SU-DHL-6 (cell line): Measurements from ENCODE around the gene MARCHF10.

Experiments
- CTCF ChIP-seq: fragments of 200-600 bp; sonication (generic); IDR thresholded peaks from one replicate; pipeline ENCODE4 v1.5.1; 2017; ENCODE audit warnings: antibody characterized with exemption, mild to moderate bottlenecking, low read length, moderate library complexity; ENCODE audit not compliant: insufficient read depth, poor library complexity, severe bottlenecking
- EZH2phosphoT487 ChIP-seq: fragments of 200-600 bp; sonication (generic), shearing (Covaris generic); conservative IDR thresholded peaks from 2 replicates; pipeline ENCODE4 v1.6.1; 2018; ENCODE audit warnings: mild to moderate bottlenecking, antibody characterized with exemption, low read length, moderate library complexity, mixed read lengths

- TF ChIP-seq CTCF (no peak), EZH2phosphoT487 (no peak)
Observed at GRCh38 chr17:62804822-62805221, 3.3 kb downstream of the MARCHF10 start.
